ENCODE measurements around the gene FAM53A. TPM values are rescaled to one million over a fixed set of nuclear protein-coding genes. Genes with fewer than 3 reads are reported as not detected.

The FAM53A gene
- total RNA-seq, 4 donors from 2014 or later: 6.1 to 33.7 (median 13.6) TPM

DNA sequence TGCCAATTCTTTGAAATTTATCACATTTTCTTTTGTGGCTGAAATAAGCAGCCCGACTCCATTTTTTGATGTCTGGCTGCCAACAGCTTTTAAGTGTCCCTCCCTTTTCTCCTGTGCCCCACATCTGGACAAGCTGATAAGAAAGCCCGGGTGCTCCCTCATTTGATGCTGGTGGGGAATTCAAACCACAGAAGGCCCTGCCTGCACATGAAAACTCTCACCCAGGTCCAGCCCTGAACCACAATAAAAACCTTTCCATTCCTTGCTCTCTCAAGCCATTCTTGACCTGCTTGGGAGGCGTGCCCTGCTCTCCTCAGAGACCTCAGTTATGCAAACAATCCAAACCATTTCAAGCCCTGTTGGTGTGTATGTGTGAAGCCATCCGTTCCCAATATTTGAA is 93.9 kb downstream of the FAM53A start:
- Histone ChIP-seq H3K4me1 (no peaks in the 10 kb centered on the region), H3K9me3 (peaks cover 0 to 46% (median 3%) of the 10 kb centered on the region in 4 donors), H3K36me3 (no peaks in the 10 kb centered on the region), H3K27me3 (peaks cover 0 to 19% of the 10 kb centered on the region in 2 donors), H3K27ac (no peak overlapping the region), H3K4me3 (no peak overlapping the region)
- TF ChIP-seq, protein P1, sequence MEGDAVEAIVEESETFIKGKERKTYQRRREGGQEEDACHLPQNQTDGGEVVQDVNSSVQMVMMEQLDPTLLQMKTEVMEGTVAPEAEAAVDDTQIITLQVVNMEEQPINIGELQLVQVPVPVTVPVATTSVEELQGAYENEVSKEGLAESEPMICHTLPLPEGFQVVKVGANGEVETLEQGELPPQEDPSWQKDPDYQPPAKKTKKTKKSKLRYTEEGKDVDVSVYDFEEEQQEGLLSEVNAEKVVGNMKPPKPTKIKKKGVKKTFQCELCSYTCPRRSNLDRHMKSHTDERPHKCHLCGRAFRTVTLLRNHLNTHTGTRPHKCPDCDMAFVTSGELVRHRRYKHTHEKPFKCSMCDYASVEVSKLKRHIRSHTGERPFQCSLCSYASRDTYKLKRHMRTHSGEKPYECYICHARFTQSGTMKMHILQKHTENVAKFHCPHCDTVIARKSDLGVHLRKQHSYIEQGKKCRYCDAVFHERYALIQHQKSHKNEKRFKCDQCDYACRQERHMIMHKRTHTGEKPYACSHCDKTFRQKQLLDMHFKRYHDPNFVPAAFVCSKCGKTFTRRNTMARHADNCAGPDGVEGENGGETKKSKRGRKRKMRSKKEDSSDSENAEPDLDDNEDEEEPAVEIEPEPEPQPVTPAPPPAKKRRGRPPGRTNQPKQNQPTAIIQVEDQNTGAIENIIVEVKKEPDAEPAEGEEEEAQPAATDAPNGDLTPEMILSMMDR (IDR thresholded peaks at IDR 0.05): no peak
- no peak for TF ChIP-seq EP300 (IDR thresholded peaks at IDR 0.05)
- no peak for TF ChIP-seq POLR2A (IDR thresholded peaks at IDR 0.05)
- no peak for DNase-seq (ENCODE audit: low spot score in 2 of 2)
- 62% methylated on average over 4 of the region's 4 CpGs for WGBS, 2 donors

Small RNA genes lying within 50 kb of the gene (small RNA-seq; reads per million reads assigned to genes)
- not detected for gene RF00019

Other genes starting within 250 kb of the FAM53A start
- 10 to 100 TPM; 41.7 to 55.9 (median 53.5) TPM for gene SLBP, start 28.0 kb upstream of the FAM53A start, total RNA-seq
- gene TMEM129, start 37.0 kb upstream of the FAM53A start, total RNA-seq: 10 to 100 TPM; 60.1 to 88.5 (median 82.2) TPM
- gene TACC3, start 37.2 kb upstream of the FAM53A start, total RNA-seq: 10 to 100 TPM in 2 of 4 donors, 1 to 10 TPM in 2; 8.6 to 15.0 (median 11.9) TPM
- 10 to 100 TPM in 1 of 4 donors, 1 to 10 TPM in 3; 2.7 to 11.2 (median 5.1) TPM for gene FGFR3, start 109.0 kb upstream of the FAM53A start, total RNA-seq
- 10 to 100 TPM; 53.5 to 85.5 (median 68.6) TPM for gene LETM1, start 171.8 kb upstream of the FAM53A start, total RNA-seq
- gene NSD2, start 187.1 kb upstream of the FAM53A start, total RNA-seq: 10 to 100 TPM; 27.2 to 45.6 (median 32.2) TPM